GM20000 (cell line): Measurements from ENCODE around the gene TSEN2.

ENCODE experiments used
- DNase-seq: peaks from one replicate; pipeline ENCODE4 v3.0.0; 2012; ENCODE audit warnings: low spot score
- TF ChIP-seq, protein P1 (sequence below): IDR thresholded peaks from 2 replicates; pipeline ENCODE4 v1.5.1; 2012; ENCODE audit warnings: mild to moderate bottlenecking, control low read depth; ENCODE audit errors: extremely low read depth, missing control alignments

Gene TSEN2

DNA sequence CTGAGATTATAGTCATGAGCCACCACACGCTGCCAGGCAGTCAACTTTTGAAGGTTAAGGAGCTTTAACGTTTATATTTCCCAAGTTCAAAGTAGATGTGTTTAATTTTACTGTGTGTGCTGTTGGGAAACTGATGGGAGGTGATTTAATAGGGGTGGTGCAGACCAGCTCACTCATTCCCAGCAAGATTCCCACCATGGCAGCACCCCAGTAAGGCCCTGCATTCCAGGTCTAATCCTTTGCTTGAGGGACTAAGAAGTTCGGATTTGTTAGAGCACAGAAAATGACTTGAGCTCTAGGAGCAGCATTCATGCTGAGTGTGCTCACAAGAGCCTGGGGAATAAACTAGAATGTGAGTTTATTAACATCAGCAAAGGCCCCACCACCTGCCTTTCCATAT, 25.2 kb downstream of the TSEN2 start:
- TF ChIP-seq, protein P1, sequence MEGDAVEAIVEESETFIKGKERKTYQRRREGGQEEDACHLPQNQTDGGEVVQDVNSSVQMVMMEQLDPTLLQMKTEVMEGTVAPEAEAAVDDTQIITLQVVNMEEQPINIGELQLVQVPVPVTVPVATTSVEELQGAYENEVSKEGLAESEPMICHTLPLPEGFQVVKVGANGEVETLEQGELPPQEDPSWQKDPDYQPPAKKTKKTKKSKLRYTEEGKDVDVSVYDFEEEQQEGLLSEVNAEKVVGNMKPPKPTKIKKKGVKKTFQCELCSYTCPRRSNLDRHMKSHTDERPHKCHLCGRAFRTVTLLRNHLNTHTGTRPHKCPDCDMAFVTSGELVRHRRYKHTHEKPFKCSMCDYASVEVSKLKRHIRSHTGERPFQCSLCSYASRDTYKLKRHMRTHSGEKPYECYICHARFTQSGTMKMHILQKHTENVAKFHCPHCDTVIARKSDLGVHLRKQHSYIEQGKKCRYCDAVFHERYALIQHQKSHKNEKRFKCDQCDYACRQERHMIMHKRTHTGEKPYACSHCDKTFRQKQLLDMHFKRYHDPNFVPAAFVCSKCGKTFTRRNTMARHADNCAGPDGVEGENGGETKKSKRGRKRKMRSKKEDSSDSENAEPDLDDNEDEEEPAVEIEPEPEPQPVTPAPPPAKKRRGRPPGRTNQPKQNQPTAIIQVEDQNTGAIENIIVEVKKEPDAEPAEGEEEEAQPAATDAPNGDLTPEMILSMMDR, result no peak
- no peak for DNase-seq

DNA sequence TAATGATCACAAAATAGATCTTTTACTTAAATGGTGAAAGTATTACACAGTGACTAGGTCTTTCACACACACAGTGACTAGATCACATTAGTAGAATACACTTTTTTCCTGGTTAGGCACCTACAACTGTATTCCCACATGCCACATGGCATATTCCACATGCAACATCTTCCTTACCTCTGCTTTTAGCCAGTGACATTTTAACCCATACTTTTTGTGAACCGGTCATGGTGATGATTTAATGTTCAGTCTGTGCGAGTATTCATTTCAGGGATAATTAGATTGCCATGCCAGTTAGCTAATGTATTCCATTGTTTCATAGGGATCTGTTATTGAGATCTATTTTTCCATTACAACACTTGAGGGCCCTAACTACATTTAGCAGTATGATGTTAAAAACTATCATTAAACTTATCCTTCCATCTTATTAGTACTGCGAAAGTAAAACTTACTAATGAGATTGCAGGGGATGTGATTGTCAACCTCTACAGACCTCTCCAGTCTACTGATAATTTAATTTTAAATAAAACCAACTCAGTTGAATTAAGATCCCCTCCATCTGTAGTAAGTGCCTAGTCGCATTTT, 28.3 kb downstream of the TSEN2 start:
- no peak for DNase-seq
- TF ChIP-seq, protein P1, result no peak

DNA sequence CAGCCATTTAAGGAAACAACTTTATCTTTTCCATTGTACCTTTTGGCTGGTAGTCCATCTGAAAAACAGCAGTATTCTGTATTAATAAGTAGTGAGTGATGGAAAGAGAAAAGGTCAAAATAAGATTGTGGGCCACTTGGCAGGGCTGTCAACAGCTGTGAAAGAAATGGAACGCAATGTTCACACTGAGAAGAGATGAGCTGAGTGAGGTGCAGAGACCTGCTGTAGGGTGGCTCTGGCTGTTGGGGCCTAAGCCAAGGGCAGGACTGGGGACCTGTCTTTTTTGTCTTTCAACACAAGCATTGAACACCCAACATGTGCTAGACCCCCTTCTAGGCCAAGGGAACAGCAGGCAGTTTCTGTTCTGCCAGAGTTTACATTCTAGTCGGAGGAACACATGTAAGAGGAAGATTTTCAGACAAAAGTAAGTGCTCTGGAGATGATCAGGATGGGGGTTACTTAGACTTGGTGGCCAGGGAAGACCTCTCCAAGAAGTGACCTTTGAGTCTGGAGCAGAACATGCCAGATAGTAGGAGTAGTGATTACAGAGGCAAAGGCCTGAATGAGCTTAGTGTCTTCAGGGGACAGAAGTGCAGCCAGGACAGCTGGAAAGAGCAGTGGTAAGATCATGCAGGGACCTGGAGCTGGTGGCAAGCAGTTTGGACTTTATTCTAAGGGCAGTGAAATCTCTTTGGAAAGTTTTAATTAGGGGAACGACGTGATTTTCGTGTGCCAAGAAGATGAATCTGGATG, 29.6 kb downstream of the TSEN2 start:
- DNase-seq, result no peak
- TF ChIP-seq, protein P1, result no peak

DNA sequence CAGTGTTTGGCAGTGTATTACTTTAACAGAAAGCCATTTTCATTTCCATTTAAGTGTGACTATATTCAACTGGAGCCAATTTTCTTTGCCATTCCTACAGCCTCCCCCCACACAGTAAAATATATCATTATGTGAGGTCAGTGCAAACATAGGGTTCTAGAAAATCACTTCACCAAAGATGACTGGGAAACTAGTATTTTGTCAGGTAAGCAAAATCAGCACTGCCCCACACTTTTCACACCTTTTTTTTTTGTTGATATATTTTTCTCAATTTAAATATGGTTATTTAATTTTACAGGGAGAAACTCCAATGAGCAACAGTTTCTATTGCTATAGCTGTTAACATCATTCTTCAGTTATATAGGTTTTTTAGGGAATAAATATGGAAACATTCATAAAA, 31.4 kb downstream of the TSEN2 start:
- TF ChIP-seq, protein P1, result no peak
- no peak for DNase-seq

DNA sequence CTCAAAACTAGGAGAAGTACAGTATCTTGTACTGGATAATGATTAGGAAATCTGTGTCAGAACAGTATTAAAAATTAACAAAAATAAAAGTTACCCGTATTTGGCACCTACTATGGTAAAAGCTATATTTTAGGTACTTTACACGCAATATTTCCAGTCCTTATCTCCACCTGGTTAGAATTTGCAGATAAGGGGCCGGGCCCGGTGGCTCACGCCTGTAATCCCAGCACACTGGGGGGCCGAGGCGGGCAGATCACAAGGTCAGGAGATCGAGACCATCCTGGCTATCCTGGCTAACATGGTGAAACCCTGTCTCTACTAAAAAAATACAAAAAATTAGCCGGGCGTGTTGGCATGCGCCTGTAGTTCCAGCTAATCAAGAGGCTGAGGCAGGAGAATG, 32.6 kb downstream of the TSEN2 start:
- no peak for DNase-seq
- TF ChIP-seq, protein P1, result no peak

DNA sequence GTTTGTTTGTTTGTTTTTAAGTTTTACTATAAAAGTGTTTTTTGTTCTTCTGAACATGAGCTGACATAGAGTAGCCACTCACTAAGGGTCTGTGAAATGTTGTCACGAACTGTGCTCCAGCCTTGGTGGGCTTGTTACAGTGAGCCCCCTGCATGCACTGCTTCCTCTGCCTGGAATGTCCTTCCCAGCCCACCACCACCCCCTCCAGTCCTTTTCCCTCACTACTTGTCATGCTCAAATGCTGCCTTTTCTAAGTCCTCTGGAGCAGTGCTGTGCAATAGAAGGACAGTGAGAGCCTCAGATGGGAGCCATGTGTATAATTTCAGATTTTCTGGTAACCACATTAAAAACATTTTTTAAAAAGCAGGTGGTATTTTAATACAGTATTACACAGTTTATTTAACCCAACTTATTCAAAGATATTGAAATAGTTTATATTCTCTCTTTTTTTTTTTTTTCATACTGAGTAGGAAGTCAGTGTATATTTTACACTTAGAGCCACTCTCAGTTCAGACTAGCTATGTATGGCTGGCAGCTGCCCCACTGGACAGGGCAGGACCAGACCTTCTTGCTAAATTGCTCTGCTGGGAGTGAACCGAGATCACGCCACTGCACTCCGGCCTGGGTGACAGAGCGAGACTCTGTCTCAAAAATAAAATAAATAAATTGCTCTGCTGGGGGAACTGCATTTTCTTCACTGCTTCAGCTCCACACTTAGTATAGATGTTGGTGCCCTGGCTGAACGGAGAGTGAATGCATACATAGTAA, 34.2 kb downstream of the TSEN2 start:
- DNase-seq, result no peak
- TF ChIP-seq, protein P1, result no peak

DNA sequence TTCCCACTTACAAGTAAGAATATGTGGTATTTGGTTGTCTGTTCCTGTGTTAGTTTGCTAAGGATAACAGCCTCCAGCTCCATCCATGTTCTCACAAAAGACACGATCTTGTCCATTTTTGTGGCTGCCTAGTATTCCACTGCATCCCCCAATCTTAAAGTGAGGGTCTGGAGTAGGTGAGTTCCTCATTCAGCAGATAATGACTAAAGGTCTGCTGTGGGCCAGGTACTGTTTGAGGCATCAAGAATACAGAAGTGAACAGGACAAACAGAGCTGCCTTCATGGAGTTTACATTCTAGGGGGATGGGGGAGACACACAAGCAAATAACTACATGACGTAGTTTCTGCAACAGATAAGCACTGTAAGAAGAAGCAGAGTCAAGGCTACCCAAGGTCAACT, 36.7 kb downstream of the TSEN2 start:
- TF ChIP-seq, protein P1, result no peak

More for the DNA sequence above, 36.7 kb downstream of the TSEN2 start:
- DNase-seq, result no peak
